IPS-11a (cell line): Measurements from ENCODE around the gene PPP5C.
"Not testable (repeated sequence)": the region's sequence is repeated elsewhere in the genome, so short reads cannot be mapped to it uniquely, and the experiment has no call there.

Experiments used
- H3K4me3 ChIP-seq: one replicate; pipeline ENCODE4 v1.5.1; 2013; ENCODE audit warnings: low read depth, low read length, control low read depth

PPP5C gene, protein sequence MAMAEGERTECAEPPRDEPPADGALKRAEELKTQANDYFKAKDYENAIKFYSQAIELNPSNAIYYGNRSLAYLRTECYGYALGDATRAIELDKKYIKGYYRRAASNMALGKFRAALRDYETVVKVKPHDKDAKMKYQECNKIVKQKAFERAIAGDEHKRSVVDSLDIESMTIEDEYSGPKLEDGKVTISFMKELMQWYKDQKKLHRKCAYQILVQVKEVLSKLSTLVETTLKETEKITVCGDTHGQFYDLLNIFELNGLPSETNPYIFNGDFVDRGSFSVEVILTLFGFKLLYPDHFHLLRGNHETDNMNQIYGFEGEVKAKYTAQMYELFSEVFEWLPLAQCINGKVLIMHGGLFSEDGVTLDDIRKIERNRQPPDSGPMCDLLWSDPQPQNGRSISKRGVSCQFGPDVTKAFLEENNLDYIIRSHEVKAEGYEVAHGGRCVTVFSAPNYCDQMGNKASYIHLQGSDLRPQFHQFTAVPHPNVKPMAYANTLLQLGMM

DNA sequence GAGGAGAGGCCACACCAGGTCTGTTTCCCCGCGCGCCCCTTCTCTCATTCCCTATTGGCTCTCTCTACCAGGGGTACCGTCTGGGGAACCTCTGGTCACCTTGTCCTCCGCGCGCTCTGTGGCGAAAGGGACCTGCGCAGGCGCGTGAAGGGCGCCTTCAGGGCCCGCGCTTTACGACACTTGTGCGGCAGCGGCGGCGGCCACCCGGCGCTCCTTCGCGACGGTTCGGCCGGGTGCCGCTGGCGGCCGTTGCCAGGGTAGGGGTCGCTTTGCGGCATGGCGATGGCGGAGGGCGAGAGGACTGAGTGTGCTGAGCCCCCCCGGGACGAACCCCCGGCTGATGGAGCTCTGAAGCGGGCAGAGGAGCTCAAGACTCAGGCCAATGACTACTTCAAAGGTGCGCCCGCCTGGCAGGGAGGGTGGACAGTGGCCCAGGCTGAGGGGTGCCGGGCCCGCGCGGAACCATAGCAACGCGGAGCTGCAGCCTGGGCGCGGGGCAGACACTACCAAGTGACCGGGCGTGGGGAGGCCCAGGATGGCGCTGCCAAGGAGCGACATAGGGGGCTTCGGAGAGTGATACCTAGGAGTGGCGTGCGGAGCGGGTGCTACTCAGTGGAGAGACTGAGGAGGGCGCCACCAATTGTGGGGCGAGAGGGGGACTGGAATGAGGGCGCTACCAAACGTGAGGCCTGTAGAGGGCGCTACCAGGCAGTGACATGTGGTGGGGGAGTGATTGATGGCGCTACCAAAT, at the start of gene PPP5C:
PPP5C (plus strand) TSS at position 267 of the 751 bp plus-strand sequence; CDS start at position 277, 10 bp downstream.
- peak within 1 kb of the TSS; percentile 97 for H3K4me3 ChIP-seq

DNA sequence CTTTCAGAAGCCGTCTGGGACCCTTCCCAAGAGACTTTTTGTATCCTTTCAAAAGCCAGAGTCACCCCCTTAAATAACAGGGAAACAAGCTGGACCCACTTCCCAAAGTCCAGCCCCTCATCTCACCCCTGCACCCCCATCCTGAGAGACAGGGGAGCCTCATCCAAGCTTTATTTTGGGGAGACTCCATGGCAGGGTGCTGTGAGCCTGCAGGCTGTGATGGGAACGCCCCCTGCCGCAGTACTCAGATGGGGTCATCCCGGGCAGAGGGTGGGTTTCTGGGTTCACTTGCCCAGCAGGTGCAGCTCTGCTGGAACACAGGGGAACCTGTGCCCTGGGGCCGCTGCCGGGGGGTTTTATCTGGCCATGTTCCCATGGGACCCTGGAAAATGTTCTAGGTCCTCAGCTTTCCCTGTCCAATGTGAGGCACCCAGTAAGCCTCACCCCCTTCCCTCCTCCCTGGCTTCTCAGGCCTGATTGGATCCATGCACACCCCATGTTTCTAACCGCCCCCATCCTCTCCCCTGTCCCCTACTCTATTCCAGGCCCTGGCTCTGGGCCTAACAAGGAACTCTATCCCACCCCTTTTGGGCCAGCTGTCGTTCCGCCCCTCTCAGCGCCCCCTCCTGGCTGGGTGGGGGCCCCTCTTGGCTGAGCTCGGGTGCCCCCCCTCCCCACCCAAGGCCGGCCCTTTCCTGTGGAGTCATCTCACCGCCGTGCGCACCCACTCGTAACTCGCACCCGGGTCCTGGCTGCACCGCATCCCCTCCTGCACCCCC, 49.0 kb upstream of the PPP5C start:
- peak overlapping the region; percentile 67 for H3K4me3 ChIP-seq

DNA sequence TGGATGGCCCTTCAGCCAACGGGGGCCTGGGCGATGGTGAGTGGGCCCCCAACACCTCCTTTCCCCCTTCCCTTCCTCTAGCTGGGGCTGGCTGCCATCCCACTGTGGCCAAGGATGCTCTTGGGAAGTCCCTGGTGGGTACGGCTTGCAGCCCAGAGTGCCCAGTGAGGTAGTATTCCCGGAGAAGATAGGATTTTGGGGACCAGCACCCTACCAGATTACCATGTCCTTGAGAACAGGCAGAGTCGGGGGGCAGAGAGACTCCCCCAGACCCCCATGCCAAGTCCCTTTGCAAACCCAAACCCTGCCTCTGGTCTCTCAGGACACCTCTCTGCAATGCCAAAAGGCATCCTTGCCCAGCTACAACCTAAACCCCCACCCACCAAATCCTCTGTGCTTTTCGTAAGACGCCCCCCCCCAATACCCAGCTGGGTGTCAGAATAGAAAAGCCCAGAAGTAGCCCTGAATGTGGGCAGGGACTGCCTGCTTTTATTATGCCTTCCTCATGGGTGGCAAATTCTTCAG, 48.3 kb upstream of the PPP5C start:
- H3K4me3 ChIP-seq, result no peak overlapping the region

DNA sequence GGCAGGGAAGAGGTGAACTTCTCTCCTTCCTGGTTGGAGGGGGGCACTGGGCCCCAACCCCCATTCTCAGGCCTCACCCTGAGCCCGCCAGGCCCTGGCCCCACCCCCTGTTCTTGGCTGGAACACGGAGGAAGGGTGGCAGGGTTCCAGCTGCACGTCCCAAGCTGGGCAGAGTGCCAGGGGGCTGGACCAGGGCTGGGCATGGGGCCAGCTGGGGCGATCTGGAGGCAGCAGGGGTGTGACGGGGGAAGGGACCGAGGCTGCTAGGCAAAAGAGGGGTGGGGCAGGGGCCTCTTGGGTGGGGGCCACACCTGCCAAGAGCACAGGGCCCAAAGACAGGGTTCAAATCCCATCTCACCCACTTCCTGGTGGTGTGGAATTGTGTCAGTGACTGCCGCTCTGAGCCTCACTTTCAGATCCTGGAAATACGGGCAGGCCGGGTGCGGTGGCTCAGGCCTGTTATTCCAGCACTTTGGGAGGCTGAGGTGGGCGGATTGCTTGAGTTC, 47.8 kb upstream of the PPP5C start:
- H3K4me3 ChIP-seq, result no peak overlapping the region

DNA sequence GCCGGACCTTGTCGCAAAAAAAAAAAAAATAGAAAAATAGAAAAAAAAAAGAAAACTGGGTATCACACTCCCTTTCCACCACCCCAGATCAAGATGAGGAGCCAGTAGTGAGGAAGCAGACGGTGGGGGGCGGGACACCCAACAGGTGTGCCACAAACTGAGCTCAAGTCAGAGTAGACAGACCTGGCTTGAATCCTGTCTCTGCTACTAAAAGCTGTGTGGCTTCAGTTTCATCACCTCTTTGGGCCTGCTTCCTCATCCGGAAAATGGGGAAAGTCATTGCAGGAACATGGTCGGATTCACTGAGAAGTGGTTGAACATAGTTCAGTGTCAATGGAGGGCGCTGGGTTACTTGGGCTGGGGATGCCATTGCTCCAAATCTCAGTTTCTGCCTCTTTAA, 47.2 kb upstream of the PPP5C start:
- no peak overlapping the region for H3K4me3 ChIP-seq

DNA sequence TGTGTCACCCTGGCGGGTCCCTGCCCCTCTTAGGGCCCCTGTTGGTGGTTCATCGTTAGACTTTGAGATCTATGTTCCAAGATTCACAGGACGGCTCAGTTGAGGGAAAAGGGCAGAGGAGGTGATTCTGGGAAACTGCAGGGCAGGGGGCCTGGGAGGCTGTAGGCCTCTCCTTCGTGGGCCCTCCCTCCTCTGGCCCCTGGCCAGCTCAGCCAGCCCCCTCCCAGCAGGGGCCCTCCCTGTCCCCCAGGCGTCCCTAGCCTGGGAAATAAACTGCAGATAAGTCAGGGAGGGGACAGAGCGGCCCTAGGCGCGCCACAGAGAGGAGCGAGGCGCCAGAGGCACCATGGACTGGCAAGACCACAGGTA, 43.6 kb upstream of the PPP5C start:
- no peak overlapping the region for H3K4me3 ChIP-seq

DNA sequence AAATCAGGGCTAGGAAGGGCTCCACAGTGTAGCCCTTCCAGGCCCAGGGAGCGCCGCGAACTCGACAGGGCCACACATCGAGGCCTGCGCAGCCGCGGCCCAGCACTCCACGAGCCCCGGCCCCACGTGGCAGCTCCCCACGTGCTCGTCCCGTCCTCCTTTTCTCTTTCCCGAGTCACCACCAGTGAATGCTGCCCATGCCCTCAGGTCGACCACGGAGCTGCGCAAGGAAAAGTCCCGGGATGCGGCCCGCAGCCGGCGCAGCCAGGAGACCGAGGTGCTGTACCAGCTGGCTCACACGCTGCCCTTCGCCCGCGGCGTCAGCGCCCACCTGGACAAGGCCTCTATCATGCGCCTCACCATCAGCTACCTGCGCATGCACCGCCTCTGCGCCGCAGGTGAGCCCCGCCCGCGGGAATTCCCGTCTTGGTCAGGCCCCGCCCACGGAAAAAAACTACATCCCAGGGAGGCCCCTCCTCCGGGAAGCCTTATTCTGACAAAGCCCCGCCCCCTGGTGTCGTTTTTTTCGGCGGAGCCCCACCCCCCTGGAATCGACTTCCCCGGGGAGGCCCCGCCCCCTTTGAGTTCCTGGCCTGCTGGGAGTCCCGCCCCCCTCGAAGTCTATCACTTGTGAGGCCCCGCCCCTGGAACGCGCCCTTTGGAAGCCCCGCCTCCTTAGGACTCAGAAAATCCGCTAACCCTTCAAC, 43.0 kb upstream of the PPP5C start:
- H3K4me3 ChIP-seq, result peak overlapping the region; percentile 17

DNA sequence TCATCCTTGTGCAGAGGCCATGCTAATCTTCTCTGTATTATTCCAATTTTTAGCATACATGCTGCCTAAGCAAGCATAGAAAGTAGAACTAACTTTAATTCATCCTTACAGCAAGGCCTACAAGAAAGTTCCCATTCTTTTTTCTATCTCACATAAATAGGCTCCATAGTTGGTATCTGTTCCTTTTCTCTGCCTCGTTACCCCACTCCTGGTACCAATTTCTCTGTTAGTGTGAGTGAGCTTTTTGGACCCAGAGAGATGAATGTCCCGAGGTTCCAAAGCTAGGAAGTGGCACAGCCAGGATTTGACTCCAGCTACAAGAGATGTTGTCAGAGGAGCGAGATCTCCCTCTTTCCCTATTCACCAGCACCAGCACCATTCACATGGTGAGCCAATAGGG, 40.4 kb upstream of the PPP5C start:
- H3K4me3 ChIP-seq, result no peak overlapping the region

DNA sequence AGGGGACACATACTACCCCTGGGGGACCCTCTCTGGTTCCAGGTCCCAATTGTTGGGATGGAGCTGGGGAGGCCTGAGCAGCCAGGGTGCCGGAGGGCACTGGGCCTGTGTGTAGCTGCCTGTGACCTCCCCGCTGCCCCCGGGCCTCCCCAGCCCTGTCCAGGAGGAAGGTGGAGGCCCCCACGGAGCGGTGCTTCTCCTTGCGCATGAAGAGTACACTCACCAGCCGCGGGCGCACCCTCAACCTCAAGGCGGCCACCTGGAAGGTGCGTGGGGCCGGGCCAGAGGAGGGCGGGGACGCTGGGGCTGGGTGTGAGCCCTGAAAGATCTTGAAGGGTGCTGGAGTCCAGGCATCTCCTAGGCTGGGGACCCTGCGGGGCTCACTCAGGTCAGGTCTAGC, 38.4 kb upstream of the PPP5C start:
- no peak overlapping the region for H3K4me3 ChIP-seq

DNA sequence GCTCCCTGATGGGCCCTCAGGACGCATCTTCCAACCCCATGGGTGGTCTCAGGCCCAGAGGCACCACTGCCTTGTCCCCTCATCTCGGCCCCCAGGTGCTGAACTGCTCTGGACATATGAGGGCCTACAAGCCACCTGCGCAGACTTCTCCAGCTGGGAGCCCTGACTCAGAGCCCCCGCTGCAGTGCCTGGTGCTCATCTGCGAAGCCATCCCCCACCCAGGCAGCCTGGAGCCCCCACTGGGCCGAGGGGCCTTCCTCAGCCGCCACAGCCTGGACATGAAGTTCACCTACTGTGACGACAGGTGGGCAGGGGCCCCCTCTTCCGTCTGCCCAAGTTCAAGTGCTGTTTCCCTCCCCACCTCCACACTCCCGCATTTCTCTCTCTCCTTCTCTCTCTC, 37.8 kb upstream of the PPP5C start:
- H3K4me3 ChIP-seq, result no peak overlapping the region

DNA sequence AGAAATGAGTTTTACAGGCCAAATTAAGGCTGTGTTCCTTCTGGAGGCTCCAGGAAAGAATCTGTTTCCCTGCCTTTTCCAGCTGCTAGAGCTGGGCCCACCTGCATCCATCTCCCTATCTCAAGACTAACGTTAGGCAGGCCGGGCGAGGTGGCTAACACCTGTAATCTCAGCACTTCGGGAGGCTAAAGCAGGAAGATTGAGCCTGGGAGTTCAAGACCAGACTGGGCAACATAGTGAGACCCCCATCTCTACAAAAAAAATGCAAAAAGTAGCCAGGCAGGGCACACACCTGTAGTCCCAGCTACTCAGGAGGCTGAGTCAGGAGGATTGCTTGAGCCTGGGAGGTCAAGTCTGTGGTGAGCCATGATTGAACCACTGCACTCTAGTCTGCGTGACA, 35.4 kb upstream of the PPP5C start:
- no peak overlapping the region for H3K4me3 ChIP-seq

DNA sequence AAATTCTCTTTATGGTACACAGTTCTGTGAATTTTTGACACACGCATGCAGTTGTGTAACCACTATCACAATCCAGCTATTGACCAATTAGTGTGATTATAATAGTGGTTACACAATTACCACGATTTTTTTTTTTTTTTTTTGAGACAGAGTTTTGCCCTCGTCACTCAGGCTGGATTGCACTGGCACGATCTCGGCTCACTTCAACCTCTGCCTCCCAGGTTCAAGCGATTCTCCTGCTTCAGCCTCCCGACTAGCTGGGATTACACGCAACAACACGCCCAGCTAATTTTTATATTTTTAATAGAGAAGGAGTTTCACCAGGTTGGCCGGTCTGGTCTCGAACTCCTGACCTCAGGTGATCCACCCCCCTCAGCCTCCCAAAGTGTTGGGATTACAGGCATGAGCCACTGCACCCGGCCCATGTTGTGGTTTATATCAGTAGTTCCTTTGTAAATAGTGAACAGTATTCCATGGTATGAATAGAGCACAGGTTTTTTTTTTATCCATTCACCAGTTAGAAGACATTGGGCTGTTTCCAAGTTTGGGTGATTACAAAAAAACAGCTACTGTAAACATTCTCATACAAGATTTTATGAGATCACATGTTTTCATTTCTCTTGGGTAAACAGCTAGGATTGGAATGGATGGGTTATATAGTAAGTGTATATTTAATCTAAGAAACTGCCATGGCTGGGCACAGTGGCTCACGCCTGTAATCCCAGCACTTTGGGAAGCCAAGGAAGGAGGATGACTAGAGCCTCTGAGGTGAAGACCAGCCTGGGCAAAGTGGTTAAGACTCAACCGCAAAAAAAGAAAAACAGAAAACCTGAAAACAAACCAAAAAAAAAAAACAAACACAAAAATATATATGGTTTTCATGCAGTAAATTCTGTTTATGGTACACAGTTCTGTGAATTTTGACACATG, 33.1 kb upstream of the PPP5C start:
- not testable (repeated sequence) for H3K4me3 ChIP-seq

DNA sequence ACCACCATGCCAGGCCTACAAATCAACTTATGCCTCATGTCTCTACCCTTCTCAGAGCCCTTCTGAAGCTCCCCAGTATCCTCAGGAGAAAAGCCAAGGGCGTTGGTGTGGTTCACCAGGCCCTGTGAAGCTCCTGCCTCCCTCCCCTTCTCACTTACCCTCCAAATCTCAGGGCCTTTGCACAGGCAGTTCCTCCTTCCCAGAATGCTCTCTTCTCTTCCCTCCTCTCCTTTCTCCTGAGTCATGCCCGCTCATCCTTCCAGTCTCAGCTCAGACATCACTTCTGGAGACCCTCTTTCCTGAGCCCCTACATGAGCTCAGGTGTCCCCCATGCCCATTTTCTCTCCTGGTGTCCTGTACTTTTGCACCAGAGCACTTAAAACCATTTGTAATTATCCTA, 29.5 kb upstream of the PPP5C start:
- H3K4me3 ChIP-seq, result no peak overlapping the region

DNA sequence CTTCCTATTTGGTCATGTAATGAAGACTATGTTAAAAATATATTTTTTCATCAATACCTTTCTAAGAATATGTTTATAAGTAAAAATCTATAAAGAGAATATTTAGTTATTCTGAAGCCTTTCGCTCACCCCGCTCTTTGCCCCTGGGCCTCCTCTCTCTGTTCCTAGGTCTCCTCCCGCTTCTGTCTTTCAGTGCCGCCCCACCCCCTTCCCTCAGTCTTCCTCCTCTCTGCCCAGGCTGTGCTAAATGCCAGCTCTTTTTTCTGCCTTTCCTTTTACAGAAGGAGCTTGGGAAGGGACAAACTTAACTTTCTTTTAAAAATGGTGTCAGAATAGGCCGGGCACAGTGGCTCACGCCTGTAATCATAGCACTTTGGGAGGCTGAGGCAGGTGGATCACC, 27.3 kb upstream of the PPP5C start:
- H3K4me3 ChIP-seq, result no peak overlapping the region

DNA sequence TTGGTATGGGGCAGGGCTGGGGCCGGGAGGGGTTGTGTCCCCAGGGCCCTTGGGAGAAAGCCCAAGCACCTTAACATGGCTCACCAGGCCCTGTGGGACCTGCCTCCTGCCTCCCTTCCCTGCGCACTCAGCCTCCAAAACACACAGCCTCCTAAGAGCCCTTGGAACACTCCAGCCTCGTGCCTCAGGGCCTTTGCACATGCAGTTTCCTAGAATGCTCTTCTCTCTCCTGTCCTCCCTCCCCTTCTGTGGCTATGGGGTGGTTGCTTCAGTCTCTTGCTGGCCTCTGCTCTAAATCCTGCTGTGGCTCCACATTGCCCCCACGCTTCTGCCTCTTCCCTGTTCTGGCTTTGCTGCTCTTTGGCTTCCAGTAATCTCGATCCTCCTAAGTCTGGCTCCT, 26.3 kb upstream of the PPP5C start:
- H3K4me3 ChIP-seq, result no peak overlapping the region

DNA sequence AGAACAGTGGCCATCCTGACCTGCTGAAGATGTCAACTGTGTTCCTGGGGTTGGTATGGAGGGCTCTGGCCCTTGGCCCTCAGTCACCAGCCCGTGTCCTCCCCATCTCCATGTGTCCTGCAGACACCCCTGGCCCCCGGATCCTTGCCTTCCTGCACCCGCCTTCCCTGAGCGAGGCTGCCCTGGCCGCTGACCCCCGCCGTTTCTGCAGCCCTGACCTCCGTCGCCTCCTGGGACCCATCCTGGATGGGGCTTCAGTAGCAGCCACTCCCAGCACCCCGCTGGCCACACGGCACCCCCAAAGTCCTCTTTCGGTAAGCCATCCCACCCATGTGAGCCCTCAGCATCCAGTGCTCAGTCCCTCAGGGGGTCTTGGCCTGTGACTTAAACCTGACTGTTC, 25.2 kb upstream of the PPP5C start:
- H3K4me3 ChIP-seq, result no peak overlapping the region

DNA sequence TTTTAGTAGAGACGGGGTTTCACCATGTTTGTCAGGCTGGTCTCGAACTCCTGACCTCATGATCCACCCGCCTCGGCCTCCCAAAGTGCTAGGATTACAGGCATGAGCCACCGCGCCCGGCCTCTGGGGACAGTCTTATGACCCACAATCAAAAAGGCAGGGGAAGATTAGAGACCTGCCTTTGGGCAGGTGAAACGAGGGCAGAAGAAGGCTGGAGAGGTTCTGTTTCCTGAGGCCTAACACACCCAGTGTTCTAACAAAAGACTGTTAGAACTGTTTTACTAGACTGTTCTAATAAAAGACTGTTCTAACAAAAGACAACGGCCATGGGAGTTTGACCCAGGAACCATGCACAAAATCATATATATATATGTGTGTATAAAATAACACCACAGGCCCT, 23.7 kb upstream of the PPP5C start:
- not testable (repeated sequence) for H3K4me3 ChIP-seq

DNA sequence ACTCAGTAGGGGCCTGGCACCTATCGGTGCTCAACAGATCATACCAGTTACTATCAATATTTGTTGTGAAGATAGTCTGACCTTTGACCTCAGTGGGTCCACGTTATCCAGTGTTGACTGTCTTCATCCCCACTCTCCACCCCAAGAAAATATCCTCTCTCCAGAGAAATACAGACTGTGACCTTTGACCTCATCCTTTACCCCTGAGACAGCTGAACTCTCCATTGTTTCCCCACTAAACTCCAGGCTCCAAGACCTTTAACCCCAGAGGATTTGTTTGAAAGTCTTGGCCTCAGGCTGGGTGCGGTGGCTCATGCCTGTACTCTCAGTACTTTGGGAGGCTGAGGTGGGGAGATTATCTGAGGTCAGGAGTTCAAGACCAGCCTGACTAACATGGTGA, 22.6 kb upstream of the PPP5C start:
- H3K4me3 ChIP-seq, result no peak overlapping the region

DNA sequence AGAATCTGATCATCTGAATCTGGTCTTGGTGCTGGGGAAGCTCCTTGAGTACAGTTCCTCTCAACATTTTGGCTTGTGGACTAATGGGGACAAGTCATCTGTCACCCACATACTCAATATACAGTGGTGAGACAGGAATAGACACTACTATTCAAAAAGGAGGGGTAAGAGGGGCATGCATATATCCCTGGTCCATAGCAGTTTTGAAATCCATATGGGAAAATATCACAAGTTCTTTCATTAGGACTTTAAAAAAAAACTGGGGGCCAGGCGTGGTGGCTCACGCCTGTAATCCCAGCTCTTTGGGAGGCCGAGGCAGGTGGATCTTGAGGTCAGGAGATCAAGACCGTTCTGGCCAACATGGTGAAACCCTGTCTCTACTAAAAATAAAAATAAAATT, 20.3 kb upstream of the PPP5C start:
- H3K4me3 ChIP-seq, result no peak overlapping the region
